Spleen (tissue), 11 donors: ENCODE data around the gene TRIM13. TPM values are rescaled to one million over a fixed set of nuclear protein-coding genes. Genes with fewer than 3 reads are reported as not detected.

ENCODE experiments used
- DNase-seq: peaks from one replicate; pipeline ENCODE4 v3.0.0-alpha.2; 2020
- H3K27ac ChIP-seq, 8 donors: fragments of 200-600 bp; sonication (generic) in 7 of 8; 1 replicate in 4 of 8; 2 replicates in 4 of 8; pipeline versions ENCODE4 v1.5.0 to v1.8.0; 2016 to 2021; ENCODE audit warnings: inconsistent platforms in 4 of 8, mild to moderate bottlenecking in 4 of 8, moderate library complexity in 1 of 8
- H3K27me3 ChIP-seq, 7 donors: fragments of 200-600 bp; sonication (generic) in 6 of 7; replicated peaks in 1 of 7; 1 replicate in 4 of 7; 2 replicates in 3 of 7; pipeline versions ENCODE4 v1.5.0 to v1.8.0; 2016 to 2021; ENCODE audit warnings: inconsistent platforms in 3 of 7, mild to moderate bottlenecking in 1 of 7
- H3K36me3 ChIP-seq, 6 donors: fragments of 200-600 bp; sonication (generic) in 5 of 6; 1 replicate in 4 of 6; 2 replicates in 2 of 6; pipeline versions ENCODE4 v1.5.0 to v1.8.0; 2016 to 2021; ENCODE audit warnings: inconsistent platforms in 2 of 6
- H3K4me1 ChIP-seq, 6 donors: fragments of 200-600 bp; sonication (generic) in 5 of 6; 1 replicate in 3 of 6; 2 replicates in 3 of 6; pipeline versions ENCODE4 v1.5.0 to v1.8.0; 2016 to 2021; ENCODE audit warnings: inconsistent platforms in 3 of 6
- H3K4me3 ChIP-seq, 8 donors: fragments of 200-600 bp; sonication (generic) in 7 of 8; 1 replicate in 4 of 8; 2 replicates in 4 of 8; pipeline versions ENCODE4 v1.5.0 to v1.8.0; 2016 to 2021; ENCODE audit warnings: inconsistent platforms in 4 of 8, mild to moderate bottlenecking in 4 of 8, moderate library complexity in 2 of 8
- H3K9me3 ChIP-seq, 8 donors: fragments of 200-600 bp; sonication (generic) in 7 of 8; 1 replicate in 4 of 8; 2 replicates in 4 of 8; pipeline versions ENCODE4 v1.5.0 to v1.8.0; 2016 to 2021; ENCODE audit warnings: inconsistent platforms in 4 of 8
- CTCF ChIP-seq, 11 experiments: fragments of 200-600 bp in 7 of 11; fragments of 450-650 bp in 4 of 11; sonication (generic) in 4 of 11; IDR thresholded peaks in 8 of 11; conservative IDR thresholded peaks in 3 of 11; 1 replicate in 7 of 11; 2 replicates in 4 of 11; pipeline versions ENCODE4 v1.4.0 to v1.8.0; 2016 to 2021; ENCODE audit warnings: antibody characterized with exemption in 11 of 11, inconsistent platforms in 4 of 11, mild to moderate bottlenecking in 1 of 11
- POLR2A ChIP-seq, 3 donors: fragments of 450-650 bp; IDR thresholded peaks; one replicate each; pipeline ENCODE4 v1.5.1; 2017; ENCODE audit warnings: antibody characterized with exemption in 3 of 3, mild to moderate bottlenecking in 1 of 3
- POLR2AphosphoS5 ChIP-seq, 3 donors: sonication (generic); formaldehyde crosslinking; IDR thresholded peaks; one replicate each; pipeline ENCODE4 v1.5.1; 2017; ENCODE audit warnings: antibody characterized with exemption in 3 of 3
- WGBS, 5 donors: extraction: QIAGEN DNeasy Blood & Tissue Kit in 3 of 5; methylation state at CpG; one replicate each; pipeline versions ENCODE4 v1.1.5 to v1.1.7; 2013 to 2018; 5-methylcytosine and 5-hydroxymethylcytosine counted together
- intact Hi-C: fragments of 100-400 bp; cut with DNase I; formaldehyde crosslinking; loops from one replicate; pipeline ENCODE4 v1.15.0; 2023; ENCODE audit warnings: low total_unique reads
- polyA plus RNA-seq, 3 donors: library from polyadenylated mRNA; stranded (reverse); fragments of 200-250 nt; gene quantifications; one replicate each; pipeline ENCODE4 v1.2.1, GENCODE V29; 2013
- total RNA-seq, 7 donors: library from RNA; depleted of rRNA in 3 of 7; stranded (reverse); fragments of >200 nt in 3 of 7; fragmentation: NEBNext Ultra II Directional in 4 of 7; extraction: Animal tissue kit (Norgen Biotek cat#: 25700) in 4 of 7; gene quantifications; one replicate each; pipeline versions ENCODE4 v1.1.0 to v1.2.1, GENCODE V29; 2016 to 2021
- donor health status: healthy with polysubstance abuse.
- donor health status: DM: no; HTN: no; CAD: no; lungs with moderate emphysema.
- donor health status: DM: no; HTN: no; CAD: no.
- donor health status: Bipolar disorder and iron deficiency.
- donor health status: healthy.
- donor health status: DM: no; HTN: no; CAD: no.
- donor health status: DM: yes; HTN: yes; CAD: no.

Gene TRIM13
- total and polyA plus RNA-seq, 10 donors, result 17.1 to 29.7 (median 27.1) TPM

DNA sequence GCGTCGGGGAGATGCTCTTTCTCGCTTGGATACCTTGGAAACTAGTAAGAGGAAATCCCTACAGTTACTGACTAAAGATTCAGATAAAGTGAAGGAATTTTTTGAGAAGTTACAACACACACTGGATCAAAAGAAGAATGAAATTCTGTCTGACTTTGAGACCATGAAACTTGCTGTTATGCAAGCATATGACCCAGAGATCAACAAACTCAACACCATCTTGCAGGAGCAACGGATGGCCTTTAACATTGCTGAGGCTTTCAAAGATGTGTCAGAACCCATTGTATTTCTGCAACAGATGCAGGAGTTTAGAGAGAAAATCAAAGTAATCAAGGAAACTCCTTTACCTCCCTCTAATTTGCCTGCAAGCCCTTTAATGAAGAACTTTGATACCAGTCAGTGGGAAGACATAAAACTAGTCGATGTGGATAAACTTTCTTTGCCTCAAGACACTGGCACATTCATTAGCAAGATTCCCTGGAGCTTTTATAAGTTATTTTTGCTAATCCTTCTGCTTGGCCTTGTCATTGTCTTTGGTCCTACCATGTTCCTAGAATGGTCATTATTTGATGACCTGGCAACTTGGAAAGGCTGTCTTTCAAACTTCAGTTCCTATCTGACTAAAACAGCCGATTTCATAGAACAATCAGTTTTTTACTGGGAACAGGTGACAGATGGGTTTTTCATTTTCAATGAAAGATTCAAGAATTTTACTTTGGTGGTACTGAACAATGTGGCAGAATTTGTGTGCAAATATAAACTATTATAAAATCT is 15.7 kb downstream of the TRIM13 start:
- WGBS, 5 donors, result 89 to 97% (median 92%) methylated on average over 6 of the region's 6 CpGs
- intact Hi-C loops, result no loop called here
- no peak for DNase-seq
- no peak for TF ChIP-seq CTCF (IDR thresholded peaks at IDR 0.05 in 8 of 11, conservative IDR thresholded peaks at IDR 0.05 in 3 of 11)
- no peak for TF ChIP-seq POLR2AphosphoS5 (IDR thresholded peaks at IDR 0.05)
- no peak for TF ChIP-seq POLR2A (IDR thresholded peaks at IDR 0.05)
- peaks cover 0 to 86% (median 36%) of the 10 kb centered on the region in 6 donors for H3K36me3 ChIP-seq
- H3K27me3 ChIP-seq, result no peaks in the 10 kb centered on the region
- H3K4me3 ChIP-seq, result no peak overlapping the region
- peaks cover 3 to 35% (median 9%) of the 10 kb centered on the region in 6 donors for H3K4me1 ChIP-seq
- peaks cover 0 to 8% (median 0%) of the 10 kb centered on the region in 8 donors for H3K9me3 ChIP-seq
- no peak overlapping the region for H3K27ac ChIP-seq

DNA sequence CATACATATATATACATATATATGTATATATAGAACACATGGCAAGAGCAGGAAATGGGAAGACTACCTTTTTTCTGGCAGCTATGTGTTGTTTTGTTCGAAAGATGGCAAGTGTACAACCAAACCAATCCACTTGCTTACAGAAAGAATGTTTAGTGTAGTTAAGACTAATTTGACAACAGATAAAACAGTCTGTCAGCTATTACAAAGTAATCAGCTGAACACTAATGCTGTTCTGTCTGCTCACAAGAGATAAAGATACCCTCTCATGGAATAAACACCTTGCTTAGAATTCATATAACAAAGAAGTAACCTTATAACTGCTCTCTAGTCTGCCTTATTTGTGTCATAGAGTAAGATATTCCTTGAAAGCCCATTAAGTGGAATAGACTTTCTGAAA is 17.5 kb downstream of the TRIM13 start:
- WGBS, 5 donors, result 94 to 100% (median 97%) methylated on average over 1 of the region's 1 CpG
- peaks cover 0 to 82% (median 33%) of the 10 kb centered on the region in 6 donors for H3K36me3 ChIP-seq
- no peak overlapping the region for H3K4me3 ChIP-seq
- intact Hi-C loops, result no loop called here
- TF ChIP-seq POLR2AphosphoS5 (IDR thresholded peaks at IDR 0.05) (no peak), CTCF (IDR thresholded peaks at IDR 0.05 in 8 of 11, conservative IDR thresholded peaks at IDR 0.05 in 3 of 11) (no peak), POLR2A (IDR thresholded peaks at IDR 0.05) (no peak)
- peaks cover 0 to 4% (median 0%) of the 10 kb centered on the region in 8 donors for H3K9me3 ChIP-seq
- H3K27ac ChIP-seq, result peak overlapping the region in 1 of 8 donors; percentile 25
- no peaks in the 10 kb centered on the region for H3K27me3 ChIP-seq
- DNase-seq, result no peak
- peaks cover 3 to 41% (median 14%) of the 10 kb centered on the region in 6 donors for H3K4me1 ChIP-seq

DNA sequence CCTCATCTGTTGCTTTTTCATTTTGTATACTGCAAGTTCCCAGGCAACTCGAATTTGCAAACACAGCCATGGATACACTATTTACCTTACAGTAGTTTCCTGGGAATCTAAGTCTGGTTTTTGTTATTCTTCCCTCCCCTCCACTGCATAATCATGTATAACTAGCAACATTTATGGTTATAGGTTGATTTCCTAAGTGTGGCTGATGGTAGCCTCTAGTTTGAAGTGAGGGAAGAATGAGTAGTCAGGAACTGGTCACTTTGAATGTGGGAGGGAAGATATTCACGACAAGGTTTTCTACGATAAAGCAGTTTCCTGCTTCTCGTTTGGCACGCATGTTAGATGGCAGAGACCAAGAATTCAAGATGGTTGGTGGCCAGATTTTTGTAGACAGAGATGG is 18.4 kb downstream of the TRIM13 start, which contains the start of gene KCNRG:
Gene KCNRG (plus strand): TSS at position 187 of the 400 bp plus-strand sequence. CDS start 50 bp downstream, at position 237.
- H3K9me3 ChIP-seq, result no peaks in the 10 kb centered on the region
- no peak for DNase-seq
- intact Hi-C loops, result no loop called here
- H3K27ac ChIP-seq, result peak within 1 kb of the TSS in 6 of 8 donors; percentile 5 to 47 (median 24)
- no peak within 1 kb of the TSS for H3K4me3 ChIP-seq
- H3K27me3 ChIP-seq, result no peaks in the 10 kb centered on the region
- TF ChIP-seq POLR2AphosphoS5 (IDR thresholded peaks at IDR 0.05) (peak in 1 of 3 donors; percentile 25), POLR2A (IDR thresholded peaks at IDR 0.05) (no peak)
- peaks cover 3 to 41% (median 14%) of the 10 kb centered on the region in 6 donors for H3K4me1 ChIP-seq
- 52 to 73% (median 61%) methylated on average over 5 of the region's 5 CpGs for WGBS, 5 donors
- peaks cover 0 to 82% (median 38%) of the 10 kb centered on the region in 6 donors for H3K36me3 ChIP-seq

- intact Hi-C loops, result no loop called here
- Histone ChIP-seq H3K27ac (peak overlapping the region in 6 of 8 donors; percentile 5 to 47 (median 24)), H3K36me3 (peaks cover 0 to 82% (median 40%) of the 10 kb centered on the region in 6 donors), H3K4me1 (peaks cover 3 to 41% (median 14%) of the 10 kb centered on the region in 6 donors), H3K9me3 (no peaks in the 10 kb centered on the region), H3K4me3 (no peak overlapping the region), H3K27me3 (no peaks in the 10 kb centered on the region)
- 75 to 88% (median 85%) methylated on average over 4 of the region's 4 CpGs for WGBS, 5 donors
- no peak for DNase-seq
- TF ChIP-seq CTCF (IDR thresholded peaks at IDR 0.05 in 8 of 11, conservative IDR thresholded peaks at IDR 0.05 in 3 of 11), result no peak
- no peak for TF ChIP-seq POLR2A (IDR thresholded peaks at IDR 0.05)
- TF ChIP-seq POLR2AphosphoS5 (IDR thresholded peaks at IDR 0.05), result no peak
Observed at GRCh38 chr13:50015750-50016149, 18.9 kb downstream of the TRIM13 start.
